ENCODE measurements around the gene GPT2.
"Not testable (repeated sequence)": the region's sequence is repeated elsewhere in the genome, so short reads cannot be mapped to it uniquely, and the experiment has no call there.

Gene GPT2

GRCh38 chr16:46923513-46924295, 39.5 kb downstream of the GPT2 start:
- no peak for DNase-seq

- DNase-seq = no peak
Measured at GRCh38 chr16:46924402-46924801, 40.2 kb downstream of the GPT2 start.

GRCh38 chr16:46926470-46927225, 42.5 kb downstream of the GPT2 start:
- DNase-seq = no peak

- no peak for DNase-seq
Measured at GRCh38 chr16:46927273-46927672, 43.1 kb downstream of the GPT2 start.

- no peak for DNase-seq
Measured at GRCh38 chr16:46928811-46929210, 44.6 kb downstream of the GPT2 start.

GRCh38 chr16:46929378-46930332, 45.5 kb downstream of the GPT2 start:
- DNase-seq = peak; percentile 47 to 62

- no peak for DNase-seq
Measured at GRCh38 chr16:46930861-46931260, 46.7 kb downstream of the GPT2 start.

- no peak for DNase-seq
Measured at GRCh38 chr16:46932802-46933201, 48.6 kb downstream of the GPT2 start.

GRCh38 chr16:46937536-46937935, 53.4 kb downstream of the GPT2 start:
- no peak for DNase-seq

- not testable (repeated sequence) for DNase-seq
Measured at GRCh38 chr16:46944713-46945112, 60.6 kb downstream of the GPT2 start.

GRCh38 chr16:46947900-46948547, 63.9 kb downstream of the GPT2 start:
- DNase-seq = peak in 1 of 2 donors; percentile 39

GRCh38 chr16:46948548-46949166, 64.5 kb downstream of the GPT2 start:
- no peak for DNase-seq

GRCh38 chr16:46949241-46949892, 65.2 kb downstream of the GPT2 start:
- peak; percentile 13 to 19 for DNase-seq

GRCh38 chr16:46950009-46950408, 65.8 kb downstream of the GPT2 start:
- no peak for DNase-seq

- no peak for DNase-seq
Measured at GRCh38 chr16:46954562-46954961, 70.4 kb downstream of the GPT2 start.

- DNase-seq = no peak
Measured at GRCh38 chr16:46961373-46962353, 77.5 kb downstream of the GPT2 start.

- DNase-seq = no peak
Measured at GRCh38 chr16:46962629-46963028, 78.5 kb downstream of the GPT2 start.

- DNase-seq = no peak
Measured at GRCh38 chr16:46968063-46968435, 83.9 kb downstream of the GPT2 start.

GRCh38 chr16:46970089-46970488, 85.9 kb downstream of the GPT2 start:
- DNase-seq = no peak

GRCh38 chr16:46971271-46971670, 87.1 kb downstream of the GPT2 start:
- no peak for DNase-seq

All from activated CD4-positive, alpha-beta T cell treated with anti-CD3 and anti-CD28 coated beads for 4 hours (primary cell).